Spleen (tissue), 11 donors: Measurements from ENCODE around the gene PXT1. TPM values are rescaled to one million over a fixed set of nuclear protein-coding genes. Genes with fewer than 3 reads are reported as not detected.

ENCODE experiments used
- DNase-seq: peaks from one replicate; pipeline ENCODE4 v3.0.0-alpha.2; 2020
- H3K27ac ChIP-seq, 8 donors: fragments of 200-600 bp; sonication (generic) in 7 of 8; 1 replicate in 4 of 8; 2 replicates in 4 of 8; pipeline versions ENCODE4 v1.5.0 to v1.8.0; 2016 to 2021; ENCODE audit warnings: inconsistent platforms in 4 of 8, mild to moderate bottlenecking in 4 of 8, moderate library complexity in 1 of 8
- H3K27me3 ChIP-seq, 7 donors: fragments of 200-600 bp; sonication (generic) in 6 of 7; replicated peaks in 1 of 7; 1 replicate in 4 of 7; 2 replicates in 3 of 7; pipeline versions ENCODE4 v1.5.0 to v1.8.0; 2016 to 2021; ENCODE audit warnings: inconsistent platforms in 3 of 7, mild to moderate bottlenecking in 1 of 7
- H3K36me3 ChIP-seq, 6 donors: fragments of 200-600 bp; sonication (generic) in 5 of 6; 1 replicate in 4 of 6; 2 replicates in 2 of 6; pipeline versions ENCODE4 v1.5.0 to v1.8.0; 2016 to 2021; ENCODE audit warnings: inconsistent platforms in 2 of 6
- H3K4me1 ChIP-seq, 6 donors: fragments of 200-600 bp; sonication (generic) in 5 of 6; 1 replicate in 3 of 6; 2 replicates in 3 of 6; pipeline versions ENCODE4 v1.5.0 to v1.8.0; 2016 to 2021; ENCODE audit warnings: inconsistent platforms in 3 of 6
- H3K4me3 ChIP-seq, 8 donors: fragments of 200-600 bp; sonication (generic) in 7 of 8; 1 replicate in 4 of 8; 2 replicates in 4 of 8; pipeline versions ENCODE4 v1.5.0 to v1.8.0; 2016 to 2021; ENCODE audit warnings: inconsistent platforms in 4 of 8, mild to moderate bottlenecking in 4 of 8, moderate library complexity in 2 of 8
- H3K9me3 ChIP-seq, 8 donors: fragments of 200-600 bp; sonication (generic) in 7 of 8; 1 replicate in 4 of 8; 2 replicates in 4 of 8; pipeline versions ENCODE4 v1.5.0 to v1.8.0; 2016 to 2021; ENCODE audit warnings: inconsistent platforms in 4 of 8
- POLR2A ChIP-seq, 3 donors: fragments of 450-650 bp; IDR thresholded peaks; one replicate each; pipeline ENCODE4 v1.5.1; 2017; ENCODE audit warnings: antibody characterized with exemption in 3 of 3, mild to moderate bottlenecking in 1 of 3
- POLR2AphosphoS5 ChIP-seq, 3 donors: sonication (generic); formaldehyde crosslinking; IDR thresholded peaks; one replicate each; pipeline ENCODE4 v1.5.1; 2017; ENCODE audit warnings: antibody characterized with exemption in 3 of 3
- WGBS, 5 donors: extraction: QIAGEN DNeasy Blood & Tissue Kit in 3 of 5; methylation state at CpG; one replicate each; pipeline versions ENCODE4 v1.1.5 to v1.1.7; 2013 to 2018; 5-methylcytosine and 5-hydroxymethylcytosine counted together
- intact Hi-C: fragments of 100-400 bp; cut with DNase I; formaldehyde crosslinking; loops from one replicate; pipeline ENCODE4 v1.15.0; 2023; ENCODE audit warnings: low total_unique reads
- polyA plus RNA-seq, 3 donors: library from polyadenylated mRNA; stranded (reverse); fragments of 200-250 nt; gene quantifications; one replicate each; pipeline ENCODE4 v1.2.1, GENCODE V29; 2013
- total RNA-seq, 7 donors: library from RNA; depleted of rRNA in 3 of 7; stranded (reverse); fragments of >200 nt in 3 of 7; fragmentation: NEBNext Ultra II Directional in 4 of 7; extraction: Animal tissue kit (Norgen Biotek cat#: 25700) in 4 of 7; gene quantifications; one replicate each; pipeline versions ENCODE4 v1.1.0 to v1.2.1, GENCODE V29; 2016 to 2021
- TF ChIP-seq, protein P1 (sequence below), 11 experiments: fragments of 200-600 bp in 7 of 11; fragments of 450-650 bp in 4 of 11; sonication (generic) in 4 of 11; IDR thresholded peaks in 8 of 11; conservative IDR thresholded peaks in 3 of 11; 1 replicate in 7 of 11; 2 replicates in 4 of 11; pipeline versions ENCODE4 v1.4.0 to v1.8.0; 2016 to 2021; ENCODE audit warnings: antibody characterized with exemption in 11 of 11, inconsistent platforms in 4 of 11, mild to moderate bottlenecking in 1 of 11
- donor health status: healthy with polysubstance abuse.
- donor health status: DM: no; HTN: no; CAD: no; lungs with moderate emphysema.
- donor health status: DM: no; HTN: no; CAD: no.
- donor health status: Bipolar disorder and iron deficiency.
- donor health status: healthy.
- donor health status: DM: no; HTN: no; CAD: no.
- donor health status: DM: yes; HTN: yes; CAD: no.

The PXT1 gene
- total and polyA plus RNA-seq, 10 donors, result 0.49 TPM; not detected in 9

DNA sequence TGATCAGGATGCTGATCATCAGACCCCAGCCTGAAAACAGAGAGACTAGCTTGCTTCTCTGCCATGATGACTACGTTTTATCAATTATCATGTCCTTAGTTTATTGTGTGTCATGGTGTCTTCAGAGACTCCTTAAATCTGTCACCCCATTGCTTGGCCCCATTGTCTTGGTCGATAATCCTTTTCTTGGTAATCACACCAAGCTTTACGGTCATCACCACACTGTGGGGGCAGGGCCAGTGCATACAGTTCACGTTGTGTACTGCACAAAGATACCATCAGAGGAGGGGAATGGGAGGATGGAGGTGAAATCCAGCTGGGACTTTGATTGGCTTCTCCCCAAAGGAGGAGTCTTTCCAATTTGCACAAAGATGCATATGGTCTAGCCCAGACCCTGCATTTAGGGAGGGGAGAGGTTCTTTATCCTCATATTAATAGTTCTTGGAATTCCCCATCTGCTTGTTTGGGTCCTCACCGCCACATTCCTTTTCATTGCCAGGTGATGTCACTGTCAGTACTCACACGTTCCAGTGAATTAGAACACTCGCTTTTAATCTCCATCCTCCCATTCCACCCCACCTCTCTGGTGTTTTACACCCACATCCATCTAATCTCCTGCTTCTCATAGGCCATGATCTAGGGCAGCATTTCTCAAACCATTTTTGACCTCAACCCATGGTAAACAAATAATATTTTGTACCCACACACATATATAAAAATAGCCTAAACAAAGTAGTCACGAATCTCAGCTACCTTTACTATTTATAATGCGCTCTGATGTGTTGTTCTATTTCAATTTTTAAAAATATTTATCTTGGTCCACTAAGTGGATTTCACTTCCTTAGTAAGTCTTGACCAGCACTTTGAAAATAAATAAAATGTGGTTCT is 60.9 kb downstream of the PXT1 start:
- TF ChIP-seq, protein P1, sequence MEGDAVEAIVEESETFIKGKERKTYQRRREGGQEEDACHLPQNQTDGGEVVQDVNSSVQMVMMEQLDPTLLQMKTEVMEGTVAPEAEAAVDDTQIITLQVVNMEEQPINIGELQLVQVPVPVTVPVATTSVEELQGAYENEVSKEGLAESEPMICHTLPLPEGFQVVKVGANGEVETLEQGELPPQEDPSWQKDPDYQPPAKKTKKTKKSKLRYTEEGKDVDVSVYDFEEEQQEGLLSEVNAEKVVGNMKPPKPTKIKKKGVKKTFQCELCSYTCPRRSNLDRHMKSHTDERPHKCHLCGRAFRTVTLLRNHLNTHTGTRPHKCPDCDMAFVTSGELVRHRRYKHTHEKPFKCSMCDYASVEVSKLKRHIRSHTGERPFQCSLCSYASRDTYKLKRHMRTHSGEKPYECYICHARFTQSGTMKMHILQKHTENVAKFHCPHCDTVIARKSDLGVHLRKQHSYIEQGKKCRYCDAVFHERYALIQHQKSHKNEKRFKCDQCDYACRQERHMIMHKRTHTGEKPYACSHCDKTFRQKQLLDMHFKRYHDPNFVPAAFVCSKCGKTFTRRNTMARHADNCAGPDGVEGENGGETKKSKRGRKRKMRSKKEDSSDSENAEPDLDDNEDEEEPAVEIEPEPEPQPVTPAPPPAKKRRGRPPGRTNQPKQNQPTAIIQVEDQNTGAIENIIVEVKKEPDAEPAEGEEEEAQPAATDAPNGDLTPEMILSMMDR (IDR thresholded peaks at IDR 0.05 in 8 of 11, conservative IDR thresholded peaks at IDR 0.05 in 3 of 11), result no peak
- no peak for TF ChIP-seq POLR2A (IDR thresholded peaks at IDR 0.05)
- TF ChIP-seq POLR2AphosphoS5 (IDR thresholded peaks at IDR 0.05), result no peak
- peaks cover 0 to 11% (median 9%) of the 10 kb centered on the region in 6 donors for H3K4me1 ChIP-seq
- intact Hi-C loops, result no loop called here
- 76 to 89% (median 86%) methylated on average over 9 of the region's 9 CpGs for WGBS, 5 donors
- no peak for DNase-seq
- no peak overlapping the region for H3K4me3 ChIP-seq
- peaks cover 0 to 10% (median 0%) of the 10 kb centered on the region in 7 donors for H3K27me3 ChIP-seq
- no peak overlapping the region for H3K27ac ChIP-seq
- no peaks in the 10 kb centered on the region for H3K9me3 ChIP-seq
- H3K36me3 ChIP-seq, result peaks cover 0 to 6% (median 0%) of the 10 kb centered on the region in 6 donors

DNA sequence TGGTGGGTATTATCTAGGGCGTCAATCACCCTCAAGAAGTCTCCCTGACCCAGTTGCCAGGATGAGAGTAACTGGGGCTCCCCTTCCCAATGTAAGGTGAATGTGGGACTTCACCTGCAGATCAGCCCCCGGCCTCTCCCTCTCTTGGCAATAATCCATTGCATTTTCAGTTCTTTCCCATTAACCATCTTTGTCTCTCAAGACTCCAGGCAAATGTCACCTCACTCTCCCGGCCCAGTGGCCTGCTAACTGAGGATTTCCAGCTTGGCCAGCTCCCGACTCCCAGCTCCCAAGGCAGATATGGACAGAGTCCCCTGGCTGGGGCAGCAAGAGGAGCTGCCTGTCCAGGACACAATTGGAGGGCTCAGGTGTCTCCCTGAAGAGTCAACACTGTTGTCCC is 62.5 kb downstream of the PXT1 start:
- Histone ChIP-seq H3K27me3 (no peaks in the 10 kb centered on the region), H3K36me3 (peaks cover 0 to 17% (median 0%) of the 10 kb centered on the region in 6 donors), H3K27ac (no peak overlapping the region), H3K4me3 (no peak overlapping the region), H3K4me1 (no peaks in the 10 kb centered on the region), H3K9me3 (no peaks in the 10 kb centered on the region)
- DNase-seq, result no peak
- 93 to 98% (median 96%) methylated on average over 4 of the region's 4 CpGs for WGBS, 5 donors
- intact Hi-C loops, result no loop called here
- TF ChIP-seq, protein P1 (IDR thresholded peaks at IDR 0.05 in 8 of 11, conservative IDR thresholded peaks at IDR 0.05 in 3 of 11), result no peak
- no peak for TF ChIP-seq POLR2A (IDR thresholded peaks at IDR 0.05)
- TF ChIP-seq POLR2AphosphoS5 (IDR thresholded peaks at IDR 0.05), result no peak

DNA sequence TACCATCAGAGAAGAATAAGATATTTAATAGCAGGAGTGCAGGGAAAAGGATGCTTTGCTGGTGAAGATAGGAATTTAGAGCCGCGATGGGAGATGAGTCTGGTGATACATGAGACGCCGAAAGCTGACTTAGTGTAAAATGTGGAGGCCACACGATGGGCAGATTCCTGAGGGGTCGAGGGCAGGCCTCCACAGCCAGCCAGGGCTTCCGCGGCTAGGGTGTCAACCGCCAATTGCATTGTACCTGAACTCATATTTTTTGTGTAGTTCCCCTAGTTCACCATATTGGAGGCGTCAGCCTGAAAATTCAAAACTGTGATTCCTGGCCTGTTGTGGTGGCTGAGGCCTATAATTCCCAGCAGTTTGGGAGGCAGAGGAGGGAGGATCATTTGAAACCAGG is 63.7 kb downstream of the PXT1 start:
- Histone ChIP-seq H3K27me3 (no peaks in the 10 kb centered on the region), H3K4me3 (no peak overlapping the region), H3K36me3 (peaks cover 0 to 14% (median 0%) of the 10 kb centered on the region in 6 donors), H3K4me1 (no peaks in the 10 kb centered on the region), H3K9me3 (no peaks in the 10 kb centered on the region), H3K27ac (no peak overlapping the region)
- no peak for DNase-seq
- intact Hi-C loops, result no loop called here
- WGBS, 5 donors, result 87 to 95% (median 92%) methylated on average over 10 of the region's 10 CpGs
- TF ChIP-seq, protein P1 (IDR thresholded peaks at IDR 0.05 in 8 of 11, conservative IDR thresholded peaks at IDR 0.05 in 3 of 11), result no peak
- TF ChIP-seq POLR2A (IDR thresholded peaks at IDR 0.05), result no peak
- no peak for TF ChIP-seq POLR2AphosphoS5 (IDR thresholded peaks at IDR 0.05)

DNA sequence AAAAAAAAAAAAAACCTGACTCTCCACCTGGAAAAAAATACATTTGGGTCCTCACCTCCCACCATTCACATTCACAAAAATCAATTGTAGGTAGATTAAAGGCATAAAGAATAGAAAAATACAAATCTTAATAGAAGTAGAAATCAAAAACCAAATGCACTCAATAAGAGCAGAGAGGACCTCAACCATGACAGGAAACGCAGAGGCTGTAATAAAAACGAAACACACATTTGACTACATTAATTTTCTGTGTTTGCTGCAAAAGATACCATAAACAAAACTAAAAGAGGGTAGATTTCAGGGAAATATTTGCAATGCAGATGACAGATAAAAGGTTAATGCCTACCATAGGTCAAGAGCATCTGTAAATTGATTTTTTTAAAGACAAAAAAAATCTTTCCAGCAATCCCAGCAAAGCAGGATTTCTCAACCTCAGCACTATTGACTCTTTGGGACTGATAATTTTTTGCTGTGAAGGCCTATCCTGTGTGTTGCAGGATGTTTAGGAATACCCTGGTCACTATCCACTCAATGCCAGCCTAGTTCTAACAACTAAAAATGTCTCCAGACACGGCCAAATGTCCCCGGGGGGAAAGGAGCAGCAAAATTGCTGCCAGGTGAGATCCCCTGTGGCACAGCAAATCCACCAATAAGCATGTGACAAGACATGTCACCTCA is 64.3 kb downstream of the PXT1 start:
- 66 to 79% (median 77%) methylated on average over 4 of the region's 4 CpGs for WGBS, 5 donors
- TF ChIP-seq POLR2A (IDR thresholded peaks at IDR 0.05) (no peak), POLR2AphosphoS5 (IDR thresholded peaks at IDR 0.05) (no peak)
- TF ChIP-seq, protein P1 (IDR thresholded peaks at IDR 0.05 in 8 of 11, conservative IDR thresholded peaks at IDR 0.05 in 3 of 11), result no peak
- H3K4me3 ChIP-seq, result no peak overlapping the region
- no peak overlapping the region for H3K27ac ChIP-seq
- no peaks in the 10 kb centered on the region for H3K9me3 ChIP-seq
- no peak for DNase-seq
- H3K36me3 ChIP-seq, result peaks cover 0 to 14% (median 0%) of the 10 kb centered on the region in 6 donors
- no peaks in the 10 kb centered on the region for H3K27me3 ChIP-seq
- intact Hi-C loops, result no loop called here
- no peaks in the 10 kb centered on the region for H3K4me1 ChIP-seq
